Glutamatergic neuron (in vitro differentiated cells): Measurements from ENCODE around the gene SMAD3. TPM values are rescaled to one million over a fixed set of nuclear protein-coding genes. Genes with fewer than 3 reads are reported as not detected.
A peak's percentile ranks its signal among the peaks of the same experiment; 100 is the strongest.

Experiments used
- DNase-seq: peaks from one replicate; pipeline ENCODE4 v3.0.0; 2022
- H3K27ac Mint-ChIP-seq: one replicate; pipeline ENCODE4 v1.8.0; 2020; ENCODE audit warnings: mild to moderate bottlenecking, mixed read lengths, inconsistent platforms; ENCODE audit not compliant: unreplicated experiment
- H3K27me3 Mint-ChIP-seq: one replicate; pipeline ENCODE4 v1.8.0; 2020; ENCODE audit warnings: mild to moderate bottlenecking, moderate library complexity, mixed read lengths, inconsistent platforms; ENCODE audit not compliant: unreplicated experiment
- H3K36me3 Mint-ChIP-seq: one replicate; pipeline ENCODE4 v1.8.0; 2020; ENCODE audit warnings: mild to moderate bottlenecking, mixed read lengths, inconsistent platforms; ENCODE audit not compliant: unreplicated experiment
- H3K4me1 Mint-ChIP-seq: one replicate; pipeline ENCODE4 v1.8.0; 2020; ENCODE audit warnings: mild to moderate bottlenecking, low read depth, mixed read lengths, inconsistent platforms; ENCODE audit not compliant: unreplicated experiment
- H3K4me3 Mint-ChIP-seq: one replicate; pipeline ENCODE4 v1.8.0; 2020; ENCODE audit warnings: mild to moderate bottlenecking, mixed read lengths, inconsistent platforms; ENCODE audit not compliant: unreplicated experiment
- H3K9me3 Mint-ChIP-seq: one replicate; pipeline ENCODE4 v1.8.0; 2020; ENCODE audit warnings: mild to moderate bottlenecking, moderate library complexity, mixed read lengths, inconsistent platforms; ENCODE audit not compliant: unreplicated experiment
- total RNA-seq: library from RNA; stranded (reverse); fragmentation: NEBNext Ultra II Directional; extraction: Animal tissue kit (Norgen Biotek cat#: 25700); gene quantifications from one replicate; pipeline ENCODE4 v1.2.1, GENCODE V29; 2021; ENCODE audit not compliant: unreplicated experiment
- TF ChIP-seq, protein P1 (sequence below): fragments of 200-600 bp; sonication (generic); IDR thresholded peaks from one replicate; pipeline ENCODE4 v1.5.0; 2021; ENCODE audit not compliant: partially characterized antibody, unreplicated experiment

The SMAD3 gene
- total RNA-seq, 1 donor from 2014 or later = 5.0 TPM

DNA sequence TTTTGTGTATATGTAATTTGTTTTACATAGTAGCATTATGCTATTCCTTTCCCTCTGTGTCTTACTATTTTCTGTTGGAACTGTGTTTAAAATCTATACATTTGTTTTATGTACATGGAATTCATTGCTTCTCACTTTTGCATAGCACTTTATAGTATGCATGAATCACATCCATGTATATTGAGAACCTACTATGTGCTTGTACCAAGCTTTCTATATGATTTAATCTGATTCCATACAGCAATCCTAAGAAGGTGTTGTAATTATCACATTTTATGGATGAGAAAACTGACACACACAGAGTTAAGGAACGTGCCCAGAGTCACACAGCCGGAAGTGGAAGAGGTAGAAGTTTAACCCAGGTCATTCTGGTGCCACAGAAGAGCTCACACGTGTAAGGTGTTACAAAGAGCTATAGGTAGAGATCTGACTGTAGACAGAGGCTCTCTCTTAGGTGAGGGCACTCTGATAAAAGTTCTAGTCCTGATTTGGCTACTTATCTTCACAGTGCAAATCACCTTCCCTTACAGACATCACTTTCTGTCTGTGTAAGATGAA lies 3.5 kb upstream of the SMAD3 start:
- peaks cover 12% of the 10 kb centered on the region for H3K4me1 Mint-ChIP-seq
- peak overlapping the region; percentile 13 for H3K4me3 Mint-ChIP-seq
- peaks cover 8% of the 10 kb centered on the region for H3K36me3 Mint-ChIP-seq
- no peak for DNase-seq
- H3K9me3 Mint-ChIP-seq = peaks cover 11% of the 10 kb centered on the region
- peaks cover 21% of the 10 kb centered on the region for H3K27me3 Mint-ChIP-seq
- TF ChIP-seq, protein P1, sequence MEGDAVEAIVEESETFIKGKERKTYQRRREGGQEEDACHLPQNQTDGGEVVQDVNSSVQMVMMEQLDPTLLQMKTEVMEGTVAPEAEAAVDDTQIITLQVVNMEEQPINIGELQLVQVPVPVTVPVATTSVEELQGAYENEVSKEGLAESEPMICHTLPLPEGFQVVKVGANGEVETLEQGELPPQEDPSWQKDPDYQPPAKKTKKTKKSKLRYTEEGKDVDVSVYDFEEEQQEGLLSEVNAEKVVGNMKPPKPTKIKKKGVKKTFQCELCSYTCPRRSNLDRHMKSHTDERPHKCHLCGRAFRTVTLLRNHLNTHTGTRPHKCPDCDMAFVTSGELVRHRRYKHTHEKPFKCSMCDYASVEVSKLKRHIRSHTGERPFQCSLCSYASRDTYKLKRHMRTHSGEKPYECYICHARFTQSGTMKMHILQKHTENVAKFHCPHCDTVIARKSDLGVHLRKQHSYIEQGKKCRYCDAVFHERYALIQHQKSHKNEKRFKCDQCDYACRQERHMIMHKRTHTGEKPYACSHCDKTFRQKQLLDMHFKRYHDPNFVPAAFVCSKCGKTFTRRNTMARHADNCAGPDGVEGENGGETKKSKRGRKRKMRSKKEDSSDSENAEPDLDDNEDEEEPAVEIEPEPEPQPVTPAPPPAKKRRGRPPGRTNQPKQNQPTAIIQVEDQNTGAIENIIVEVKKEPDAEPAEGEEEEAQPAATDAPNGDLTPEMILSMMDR = no peak
- H3K27ac Mint-ChIP-seq = no peak overlapping the region

DNA sequence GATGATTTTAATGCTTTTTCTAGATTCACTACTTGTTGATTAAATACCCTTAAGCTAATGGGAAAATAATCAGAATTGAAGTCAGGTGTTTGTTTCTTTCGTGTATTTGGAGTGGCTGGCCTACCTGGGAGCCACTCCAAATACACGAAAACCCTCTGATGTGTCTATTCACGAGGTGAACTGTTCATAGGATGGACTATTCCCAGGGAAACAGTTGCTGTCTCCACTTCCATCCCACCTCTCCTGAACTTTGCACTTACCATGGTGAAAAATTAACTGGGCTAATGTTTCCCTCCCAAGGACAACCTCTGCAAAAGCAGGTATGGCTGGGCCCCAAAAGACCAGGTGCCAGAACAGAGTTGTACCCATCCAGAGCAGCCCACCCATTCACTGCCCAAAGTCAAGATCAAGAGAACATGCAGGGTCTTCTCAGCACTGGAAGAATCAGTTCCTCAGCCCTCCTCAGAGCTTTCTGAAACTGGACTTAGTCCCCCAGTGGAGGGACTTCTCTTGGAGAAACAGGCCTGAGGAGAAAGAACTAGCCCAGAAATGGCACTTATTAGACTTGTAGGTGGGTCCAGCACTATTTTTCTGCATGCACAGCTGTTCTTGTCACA lies 2.9 kb upstream of the SMAD3 start:
- no peak for DNase-seq
- no peak overlapping the region for H3K27ac Mint-ChIP-seq
- TF ChIP-seq, protein P1 = no peak
- peaks cover 14% of the 10 kb centered on the region for H3K9me3 Mint-ChIP-seq
- no peak overlapping the region for H3K4me3 Mint-ChIP-seq
- H3K36me3 Mint-ChIP-seq = peaks cover 8% of the 10 kb centered on the region
- H3K27me3 Mint-ChIP-seq = peaks cover 25% of the 10 kb centered on the region
- H3K4me1 Mint-ChIP-seq = peaks cover 17% of the 10 kb centered on the region

DNA sequence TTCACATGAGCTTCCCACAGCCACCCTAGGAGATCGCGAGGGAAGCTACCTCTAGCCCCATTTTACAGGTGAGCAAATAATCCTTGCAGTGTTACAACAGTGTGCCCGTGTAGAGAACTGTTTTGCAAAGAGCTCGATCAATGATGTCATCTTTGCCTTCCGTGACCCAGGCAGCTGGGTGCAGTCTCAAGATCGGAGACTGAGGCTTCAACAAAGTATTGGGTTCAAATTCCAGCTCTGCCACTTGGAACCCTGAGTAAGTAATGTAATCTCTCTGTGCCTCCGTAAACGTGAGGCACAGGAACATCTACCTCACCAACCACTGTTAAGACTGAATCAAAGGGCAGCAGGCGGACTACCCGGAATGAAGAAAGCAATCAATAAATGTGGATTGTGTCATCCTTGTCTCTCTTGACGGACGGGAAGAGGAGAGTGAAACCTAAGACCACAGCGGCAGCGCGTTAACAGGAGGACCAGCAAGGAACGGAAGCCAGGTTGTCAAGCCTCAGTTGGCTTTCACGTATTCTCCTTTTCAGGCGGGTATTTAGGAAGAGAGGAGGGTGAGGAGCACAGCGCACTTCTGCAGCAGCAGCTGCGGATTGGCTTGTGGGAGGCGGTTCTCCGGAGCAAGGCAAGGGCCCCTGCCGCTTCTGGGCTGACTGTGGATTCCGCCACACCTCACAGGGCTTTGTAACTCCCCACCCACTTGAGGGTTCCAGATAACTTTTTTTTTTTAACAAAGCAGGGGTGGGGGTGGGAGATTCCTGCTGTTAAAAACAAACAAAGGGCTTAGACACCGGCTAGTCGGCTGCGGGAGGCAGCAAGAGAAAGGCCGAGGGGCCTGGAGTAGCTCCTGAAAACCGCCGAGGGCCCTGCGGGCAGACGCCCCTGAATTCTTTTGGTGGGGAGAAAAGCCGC lies 1.5 kb upstream of the SMAD3 start:
- TF ChIP-seq, protein P1 = no peak
- peak overlapping the region; percentile 11 for H3K27ac Mint-ChIP-seq
- peaks cover 26% of the 10 kb centered on the region for H3K4me1 Mint-ChIP-seq
- H3K27me3 Mint-ChIP-seq = peaks cover 29% of the 10 kb centered on the region
- peak overlapping the region; percentile 82 for H3K4me3 Mint-ChIP-seq
- H3K9me3 Mint-ChIP-seq = peaks cover 18% of the 10 kb centered on the region
- DNase-seq = peak; percentile 46
- H3K36me3 Mint-ChIP-seq = peaks cover 8% of the 10 kb centered on the region

DNA sequence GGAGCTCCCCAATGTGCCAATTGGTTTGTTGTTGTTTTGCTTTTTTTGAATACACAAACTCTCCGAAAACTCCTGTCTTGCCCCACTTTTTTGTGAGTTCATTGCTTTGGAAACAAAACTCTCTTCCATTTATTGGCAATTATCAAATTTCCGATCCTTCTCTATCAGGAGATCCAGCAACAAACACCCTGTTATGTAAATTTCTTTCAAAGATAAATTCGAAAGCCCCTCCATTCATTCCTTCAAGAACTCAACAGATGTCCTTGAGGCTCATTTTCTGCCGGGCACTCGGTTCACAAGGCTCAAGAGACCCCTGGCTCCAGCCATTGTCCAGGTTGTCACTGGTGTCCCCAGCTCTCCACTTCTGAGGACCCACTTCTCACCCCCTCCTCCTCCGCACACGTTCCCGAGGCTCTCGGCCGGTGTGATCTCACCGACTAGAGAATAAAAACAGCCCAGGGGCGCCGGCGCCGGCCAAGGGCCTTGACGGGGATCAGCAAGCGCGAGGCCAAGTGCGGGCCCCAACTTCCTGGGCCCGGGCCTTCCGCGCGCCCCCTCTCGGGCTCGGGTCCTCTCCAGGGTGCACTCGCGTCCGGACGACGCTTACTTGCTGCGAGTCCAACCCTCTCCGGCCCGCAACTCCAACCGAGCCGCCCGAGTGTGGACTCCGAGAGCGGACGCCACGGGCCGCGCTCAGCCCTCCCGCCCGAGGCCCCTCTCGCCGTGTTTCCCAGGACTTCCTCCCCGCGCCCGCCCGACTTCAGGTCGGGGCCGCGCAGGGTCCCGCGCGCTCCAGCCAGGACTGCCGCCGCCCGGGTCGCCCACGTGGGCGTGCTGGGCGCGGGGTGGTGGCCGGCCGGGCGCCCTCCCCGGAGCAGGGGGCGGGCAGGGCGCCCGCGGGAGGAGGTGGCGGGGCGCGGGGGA lies 533 bp upstream of the SMAD3 start:
- peaks cover 8% of the 10 kb centered on the region for H3K36me3 Mint-ChIP-seq

More for the DNA sequence above, 533 bp upstream of the SMAD3 start:
- Mint-ChIP-seq H3K9me3 (peaks cover 18% of the 10 kb centered on the region), H3K4me1 (peaks cover 26% of the 10 kb centered on the region), H3K27ac (peak overlapping the region; percentile 0), H3K4me3 (peak overlapping the region; percentile 77), H3K27me3 (peaks cover 29% of the 10 kb centered on the region)
- peak; percentile 51 for DNase-seq
- TF ChIP-seq, protein P1 = no peak
